HG02610 (cell line): ENCODE results near the gene IQCE.
A peak's percentile ranks its signal among the peaks of the same experiment; 100 is the strongest.

Experiments
- ATAC-seq: cut with Tn5 transposase; IDR thresholded peaks from one replicate; pipeline ENCODE4 v1.9.1; 2021; ENCODE audit warnings: mild to moderate bottlenecking, moderate library complexity; ENCODE audit not compliant: unreplicated experiment

The IQCE gene, protein sequence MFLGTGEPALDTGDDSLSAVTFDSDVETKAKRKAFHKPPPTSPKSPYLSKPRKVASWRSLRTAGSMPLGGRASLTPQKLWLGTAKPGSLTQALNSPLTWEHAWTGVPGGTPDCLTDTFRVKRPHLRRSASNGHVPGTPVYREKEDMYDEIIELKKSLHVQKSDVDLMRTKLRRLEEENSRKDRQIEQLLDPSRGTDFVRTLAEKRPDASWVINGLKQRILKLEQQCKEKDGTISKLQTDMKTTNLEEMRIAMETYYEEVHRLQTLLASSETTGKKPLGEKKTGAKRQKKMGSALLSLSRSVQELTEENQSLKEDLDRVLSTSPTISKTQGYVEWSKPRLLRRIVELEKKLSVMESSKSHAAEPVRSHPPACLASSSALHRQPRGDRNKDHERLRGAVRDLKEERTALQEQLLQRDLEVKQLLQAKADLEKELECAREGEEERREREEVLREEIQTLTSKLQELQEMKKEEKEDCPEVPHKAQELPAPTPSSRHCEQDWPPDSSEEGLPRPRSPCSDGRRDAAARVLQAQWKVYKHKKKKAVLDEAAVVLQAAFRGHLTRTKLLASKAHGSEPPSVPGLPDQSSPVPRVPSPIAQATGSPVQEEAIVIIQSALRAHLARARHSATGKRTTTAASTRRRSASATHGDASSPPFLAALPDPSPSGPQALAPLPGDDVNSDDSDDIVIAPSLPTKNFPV

DNA sequence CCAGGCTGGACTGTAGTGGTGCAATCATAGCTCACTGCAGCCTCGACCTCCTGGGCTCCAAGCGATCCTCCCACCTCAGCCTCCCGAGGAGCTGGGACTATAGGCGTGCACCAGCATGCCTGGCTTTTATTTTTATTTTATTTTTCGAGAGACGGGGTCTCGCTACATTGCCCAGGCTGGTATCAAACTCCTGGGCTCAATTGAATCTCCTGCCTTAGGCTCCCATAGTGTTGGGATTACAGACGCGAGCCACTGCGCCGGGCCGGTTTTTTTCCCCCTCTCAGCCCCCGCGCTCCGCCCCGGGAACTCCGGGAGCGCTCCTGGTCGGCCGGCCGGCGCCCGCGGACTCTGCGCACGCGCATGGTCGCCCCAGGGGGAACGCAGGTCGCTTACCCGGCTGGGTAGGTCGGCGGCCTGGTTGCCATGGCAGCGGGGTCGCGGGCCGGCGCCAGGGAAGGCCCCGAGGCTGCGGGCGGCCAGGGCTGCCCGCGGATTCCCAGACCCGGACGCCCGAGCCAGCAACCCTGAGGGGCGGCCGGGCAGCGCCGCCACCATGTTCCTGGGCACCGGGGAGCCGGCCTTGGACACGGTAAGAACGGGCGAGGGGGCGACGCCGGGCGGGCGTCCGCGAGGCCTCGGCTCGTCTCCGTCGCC, at the start of gene IQCE:
IQCE (plus strand) TSS at position 351 of the 654 bp plus-strand sequence; CDS start at position 554, 203 bp downstream.
- peak; percentile 60 for ATAC-seq

DNA sequence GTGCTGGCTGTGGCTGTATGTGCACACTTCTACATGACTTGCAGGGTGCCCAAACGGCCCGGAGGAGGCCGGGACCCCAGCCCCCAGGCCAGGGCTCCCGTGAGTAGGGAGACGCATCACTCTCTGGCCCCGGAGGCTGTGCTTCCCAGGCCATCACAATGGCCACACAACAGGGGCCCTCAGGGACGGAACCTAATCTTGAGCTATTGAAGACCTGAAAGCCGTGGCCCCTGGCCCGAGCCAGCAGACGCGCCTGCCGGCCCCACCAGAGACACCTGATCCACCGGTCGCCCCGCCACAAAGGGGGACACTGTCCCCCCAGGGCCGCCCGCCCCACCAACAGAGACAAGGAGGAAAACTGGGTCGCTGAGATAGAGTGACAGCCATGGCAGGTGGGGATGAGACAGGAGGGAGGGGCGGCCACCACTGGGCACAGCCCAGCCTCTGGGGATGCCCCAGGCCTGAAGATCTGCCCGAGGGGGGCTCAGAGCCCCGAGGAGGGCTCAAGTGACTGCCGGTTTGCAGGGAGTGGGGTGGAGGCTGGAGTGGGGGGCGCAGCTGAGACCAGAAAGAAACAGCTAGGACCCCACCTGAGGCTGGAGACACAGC, 49.4 kb upstream of the IQCE start:
- ATAC-seq: no peak

DNA sequence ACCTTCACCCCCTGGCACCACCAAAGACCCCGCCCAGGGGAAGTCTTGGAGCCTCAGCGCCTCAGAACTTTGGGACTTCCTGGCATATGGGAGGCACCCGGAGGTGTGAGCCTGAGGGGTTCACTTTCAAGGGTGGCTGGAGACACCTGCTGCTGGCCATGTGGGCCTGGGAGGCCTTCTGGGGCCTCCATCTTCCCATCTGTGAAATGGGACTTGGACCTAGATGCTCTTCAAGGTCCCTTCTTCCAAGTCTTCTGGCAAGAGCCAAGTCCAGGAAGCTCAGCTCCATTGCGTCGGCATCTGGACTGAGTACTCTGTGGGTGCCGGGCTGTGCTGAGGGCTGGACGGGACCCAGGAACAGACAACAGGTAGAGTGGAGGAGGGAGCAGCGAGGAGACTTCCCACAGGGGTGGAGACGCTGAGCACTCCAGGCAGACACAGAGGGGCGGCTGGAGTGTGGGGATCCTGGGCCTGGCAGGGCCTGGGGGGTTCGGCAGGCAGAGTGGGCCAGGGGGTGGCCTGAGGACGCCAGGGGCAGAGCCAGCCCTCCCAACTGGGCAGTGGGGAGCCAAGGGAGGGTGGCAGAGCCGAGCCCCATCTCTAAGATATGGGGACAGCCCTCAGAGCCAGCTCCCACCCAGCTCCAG, 48.5 kb upstream of the IQCE start:
- ATAC-seq: no peak

DNA sequence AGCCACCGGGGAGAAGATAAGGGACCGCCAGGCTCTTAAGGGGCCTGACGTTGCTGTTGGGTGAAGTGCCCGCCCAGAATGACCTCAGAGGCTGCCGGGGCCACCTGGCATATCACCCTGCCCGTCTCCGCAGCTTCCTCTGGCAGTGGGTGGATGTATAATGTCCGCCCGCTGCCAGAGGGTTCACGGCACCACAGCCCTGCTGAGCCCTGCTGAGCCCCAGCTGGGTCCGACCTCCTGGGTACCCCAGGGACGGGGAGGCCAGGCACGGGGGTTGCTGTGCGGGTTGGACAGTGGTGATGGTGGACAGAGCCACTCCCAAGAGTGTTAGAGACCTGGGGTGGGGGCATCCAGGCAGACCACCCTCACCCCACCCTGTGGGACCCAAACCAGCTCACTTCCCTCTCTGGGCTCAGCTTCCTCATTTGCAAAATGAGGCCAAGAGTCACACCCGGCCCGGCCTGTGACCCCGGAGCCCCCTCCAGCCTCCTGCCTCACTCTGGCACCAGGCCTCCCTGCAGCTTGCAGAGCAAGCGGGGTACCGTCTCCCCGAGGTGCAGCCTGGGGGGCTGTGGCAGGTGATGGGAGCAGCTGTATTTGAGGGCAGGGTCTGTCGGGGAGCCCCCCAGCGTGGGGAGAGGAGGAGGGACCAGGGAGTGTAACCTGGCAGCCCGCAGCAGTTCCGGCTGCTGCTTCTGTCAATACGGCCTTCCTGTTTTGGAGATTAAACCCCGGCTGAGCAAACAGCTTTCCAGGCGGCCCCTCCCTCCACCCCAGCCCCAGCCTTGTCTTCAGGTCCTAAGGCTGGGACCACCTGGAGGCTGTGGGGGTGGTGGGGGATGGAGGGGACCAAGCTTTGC, 47.6 kb upstream of the IQCE start:
- no peak for ATAC-seq

GRCh38 chr7:2511769-2512168, 47.0 kb upstream of the IQCE start:
- ATAC-seq: no peak

DNA sequence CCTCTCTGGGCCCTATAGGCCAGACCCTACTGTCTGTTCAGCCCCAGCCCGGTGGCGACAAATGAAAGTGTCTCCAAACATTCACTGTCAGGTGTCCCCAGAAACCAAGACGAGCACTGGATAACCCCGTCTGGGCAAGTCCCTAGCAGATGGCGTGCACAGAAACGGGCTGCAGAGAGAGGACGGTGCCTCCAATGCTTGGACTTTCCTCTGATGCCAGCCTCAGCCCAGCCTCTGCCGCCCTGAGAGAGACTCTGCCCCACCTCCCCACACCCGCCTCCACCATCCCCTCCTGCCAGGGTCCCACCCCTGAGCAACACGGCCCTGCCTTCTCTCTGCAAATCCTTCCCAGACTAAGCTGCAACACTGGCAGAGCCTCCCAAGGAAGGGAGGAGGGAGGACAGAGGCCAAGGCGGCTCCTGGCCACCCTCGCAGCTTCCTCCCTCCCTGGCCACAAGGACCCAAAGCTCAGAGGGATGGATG, 46.6 kb upstream of the IQCE start:
- ATAC-seq: peak; percentile 33

DNA sequence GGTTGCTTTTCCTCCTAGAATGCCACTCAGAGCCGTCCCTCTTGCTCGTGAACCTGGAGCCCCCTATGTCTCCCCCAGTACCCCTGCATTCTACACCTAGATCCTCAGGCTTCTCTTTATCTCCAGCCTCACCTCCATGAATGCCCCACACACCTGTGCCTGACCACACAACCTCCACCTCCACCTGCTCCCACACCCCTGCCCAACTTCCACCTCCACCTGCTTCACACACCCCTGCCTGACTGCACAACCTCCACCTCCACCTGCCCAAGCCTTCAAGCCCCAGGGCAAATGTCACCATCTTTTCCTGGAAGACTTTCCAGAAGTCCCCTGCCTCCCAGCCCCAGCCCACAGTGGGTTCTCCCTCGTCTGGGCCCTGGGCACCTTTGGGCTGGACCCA, 46.1 kb upstream of the IQCE start:
- no peak for ATAC-seq

DNA sequence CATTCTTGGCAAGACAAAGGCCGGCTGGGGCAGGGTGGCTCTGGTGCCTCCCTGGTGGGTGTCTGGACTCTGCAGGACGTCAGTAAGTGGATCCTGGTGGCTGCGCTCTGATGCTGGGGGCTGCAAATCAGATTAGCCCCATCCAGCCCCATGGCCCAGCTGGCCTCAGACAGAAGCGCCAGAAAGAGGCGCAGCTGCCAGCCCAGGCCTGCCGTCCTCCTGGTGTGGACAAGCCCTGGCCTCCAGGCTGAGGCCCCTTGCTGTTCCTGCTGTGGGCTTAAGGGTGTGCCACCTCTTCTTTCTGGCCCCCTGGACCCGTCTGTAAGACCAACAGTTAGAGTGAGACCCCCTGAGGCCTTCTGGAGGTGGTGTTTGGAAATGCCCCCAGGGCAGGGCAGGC, 45.1 kb upstream of the IQCE start:
- ATAC-seq: no peak

DNA sequence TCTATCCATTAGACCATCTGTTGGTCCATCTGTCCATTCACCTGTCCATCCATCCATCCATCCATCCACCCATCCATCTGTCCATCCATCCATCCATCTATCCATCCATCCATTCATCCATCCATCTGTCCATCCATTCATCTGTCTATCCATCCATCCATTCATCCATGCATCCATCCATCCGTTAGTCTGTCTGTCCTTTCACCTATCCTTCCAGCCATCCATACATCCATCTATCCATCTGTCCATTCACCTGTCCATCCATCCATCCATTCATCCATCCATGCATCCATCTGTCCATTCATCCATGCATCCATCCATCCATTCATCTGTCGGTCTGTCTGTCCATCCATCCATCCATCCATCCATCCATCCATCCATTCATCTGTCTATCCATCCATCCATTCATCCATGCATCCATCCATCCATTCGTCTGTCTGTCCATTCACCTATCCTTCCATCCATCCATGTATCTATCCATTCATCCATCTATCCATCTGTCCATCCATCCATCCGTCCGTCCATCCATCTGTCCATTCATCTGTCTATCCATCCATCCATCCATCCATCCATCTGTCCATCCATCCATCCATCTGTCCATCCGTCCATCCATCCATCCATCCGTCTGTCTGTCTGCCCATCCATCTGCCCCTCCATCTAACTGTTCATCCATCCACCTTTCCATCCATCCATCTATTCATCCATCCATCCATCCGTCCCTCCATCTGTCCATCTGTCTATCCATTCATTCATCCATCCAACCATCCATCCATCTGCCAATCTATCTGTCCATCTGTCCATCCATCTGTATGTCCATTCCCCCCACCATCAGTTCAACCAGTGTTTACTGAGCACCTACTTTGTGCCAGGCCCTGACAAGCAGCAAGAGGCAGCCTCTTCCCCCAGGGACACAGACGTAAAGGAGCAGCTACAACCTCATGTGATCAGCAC, 44.0 kb upstream of the IQCE start:
- ATAC-seq: no peak

GRCh38 chr7:2515424-2516193, 43.2 kb upstream of the IQCE start:
- no peak for ATAC-seq

- ATAC-seq: no peak
Measured at GRCh38 chr7:2516194-2516555, 42.6 kb upstream of the IQCE start.

DNA sequence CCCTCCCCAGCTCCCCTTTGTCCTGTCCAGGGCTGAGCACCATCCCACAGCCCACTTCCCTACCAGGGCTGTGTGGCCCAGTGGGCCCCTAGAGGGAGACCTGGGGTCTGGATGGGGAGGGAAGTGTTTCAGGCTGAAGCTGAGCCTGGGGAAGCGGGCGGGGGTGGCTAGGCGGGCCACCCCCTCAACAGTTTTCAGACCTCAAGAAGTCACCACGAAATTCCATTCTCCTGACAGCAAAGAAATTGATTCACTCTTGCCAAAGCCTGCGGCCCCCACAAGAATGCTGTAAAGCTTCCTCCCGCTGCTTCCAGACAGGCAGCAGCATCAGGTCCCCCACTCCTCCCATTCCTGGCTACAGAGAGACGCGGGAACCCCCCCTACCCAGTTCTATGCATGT, 41.8 kb upstream of the IQCE start:
- ATAC-seq: no peak

- no peak for ATAC-seq
Measured at GRCh38 chr7:2517678-2518507, 40.9 kb upstream of the IQCE start.

DNA sequence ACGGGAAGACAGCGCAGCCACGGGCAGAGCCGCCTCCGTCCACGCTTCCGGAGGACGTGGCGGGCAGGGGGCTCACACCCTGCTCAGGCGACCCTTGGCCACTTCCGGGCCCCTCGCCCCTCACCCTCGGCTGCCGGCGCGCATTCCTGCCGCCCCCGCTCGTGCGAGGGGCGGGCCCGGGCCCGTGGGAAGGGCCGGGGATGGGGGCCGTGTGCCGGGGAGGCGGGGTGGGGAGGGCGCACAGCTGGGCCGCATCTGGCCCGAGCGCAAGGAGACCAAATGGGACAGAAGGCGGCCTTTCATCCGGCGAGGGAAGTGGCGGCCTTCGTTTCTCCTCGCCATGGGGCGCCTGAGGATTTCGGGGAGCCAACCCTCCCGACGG, 40.1 kb upstream of the IQCE start:
- ATAC-seq: no peak

DNA sequence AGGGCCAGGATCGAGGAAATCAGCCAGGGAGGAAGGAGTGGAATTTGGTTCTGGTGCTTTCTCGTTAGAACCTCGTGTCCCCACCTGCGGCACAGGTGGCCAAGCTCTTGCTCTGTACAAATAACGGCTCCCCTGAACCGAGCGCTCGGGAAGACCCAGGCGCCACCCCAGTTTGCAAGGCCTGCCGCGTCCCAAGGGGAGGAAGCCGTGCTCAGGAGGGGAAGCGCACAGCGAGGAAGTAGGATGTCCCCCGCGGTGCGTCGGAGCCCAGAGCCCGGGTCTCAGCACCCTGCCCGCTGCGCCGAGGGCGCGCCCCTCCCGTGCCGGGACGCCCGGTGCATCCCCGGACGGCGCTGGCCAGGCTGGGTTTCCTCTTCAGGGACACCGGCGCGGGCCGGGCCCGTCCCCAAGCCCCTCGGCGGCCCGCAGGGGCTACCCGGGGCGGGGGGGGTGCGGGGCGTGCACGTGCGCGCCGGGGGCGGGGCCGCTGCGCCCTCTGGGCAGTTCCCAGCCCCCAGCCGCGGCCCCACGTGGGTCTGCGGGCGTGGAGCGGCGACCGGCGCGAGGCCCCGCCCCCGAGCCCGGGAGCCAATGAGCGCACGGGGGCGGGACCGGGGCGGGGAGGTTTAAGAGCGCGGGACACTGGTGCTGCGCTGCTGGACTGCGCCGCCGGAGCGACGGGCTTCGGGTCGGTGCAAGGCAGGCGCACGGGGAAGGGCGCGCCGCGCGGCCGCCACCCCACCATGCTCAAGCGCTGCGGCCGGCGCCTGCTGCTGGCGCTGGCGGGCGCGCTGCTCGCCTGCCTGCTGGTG, 39.5 kb upstream of the IQCE start, which contains the start of gene LFNG:
LFNG (plus strand) TSS at position 656 of the 812 bp plus-strand sequence; CDS start at position 744, 88 bp downstream.
- ATAC-seq: peak; percentile 78

- ATAC-seq: no peak
Measured at GRCh38 chr7:2520131-2520760, 38.5 kb upstream of the IQCE start.
